Mammary epithelial cell (primary cell): ENCODE data around the gene PAM.

Experiments
- EZH2 ChIP-seq: IDR thresholded peaks from 2 replicates; pipeline ENCODE4 v1.6.1; 2012; ENCODE audit warnings: low read length, inconsistent platforms, borderline replicate concordance
- TF ChIP-seq, protein P1 (sequence below), 2 donors: IDR thresholded peaks in 1 of 2; conservative IDR thresholded peaks in 1 of 2; 2 replicates each; pipeline ENCODE4 v1.5.1; 2011 to 2012; ENCODE audit warnings: inconsistent platforms in 2 of 2, low read length in 2 of 2, mild to moderate bottlenecking in 2 of 2, control low read depth in 1 of 2, low read depth in 1 of 2; ENCODE audit not compliant: insufficient read depth in 1 of 2; ENCODE audit errors: extremely low read depth in 1 of 2

DNA sequence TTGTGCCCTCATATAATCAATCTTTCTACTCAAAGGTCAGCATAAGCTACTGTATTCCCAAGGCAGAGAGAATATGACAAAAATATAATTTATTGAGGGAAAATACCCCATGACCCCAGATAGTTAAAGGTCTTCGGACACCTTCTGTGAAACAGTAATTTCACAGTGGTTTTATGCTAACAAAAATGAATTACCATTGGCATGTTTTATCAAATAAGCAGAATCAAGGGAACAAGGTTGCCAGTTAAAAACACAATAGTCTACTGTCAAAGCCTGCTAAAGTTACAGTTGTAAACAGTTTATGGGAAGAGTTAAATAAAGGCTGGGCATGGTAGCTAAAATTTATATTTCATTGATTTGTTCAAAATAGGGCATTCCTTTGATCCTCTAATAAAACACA is 210.5 kb downstream of the PAM start:
- TF ChIP-seq, protein P1, sequence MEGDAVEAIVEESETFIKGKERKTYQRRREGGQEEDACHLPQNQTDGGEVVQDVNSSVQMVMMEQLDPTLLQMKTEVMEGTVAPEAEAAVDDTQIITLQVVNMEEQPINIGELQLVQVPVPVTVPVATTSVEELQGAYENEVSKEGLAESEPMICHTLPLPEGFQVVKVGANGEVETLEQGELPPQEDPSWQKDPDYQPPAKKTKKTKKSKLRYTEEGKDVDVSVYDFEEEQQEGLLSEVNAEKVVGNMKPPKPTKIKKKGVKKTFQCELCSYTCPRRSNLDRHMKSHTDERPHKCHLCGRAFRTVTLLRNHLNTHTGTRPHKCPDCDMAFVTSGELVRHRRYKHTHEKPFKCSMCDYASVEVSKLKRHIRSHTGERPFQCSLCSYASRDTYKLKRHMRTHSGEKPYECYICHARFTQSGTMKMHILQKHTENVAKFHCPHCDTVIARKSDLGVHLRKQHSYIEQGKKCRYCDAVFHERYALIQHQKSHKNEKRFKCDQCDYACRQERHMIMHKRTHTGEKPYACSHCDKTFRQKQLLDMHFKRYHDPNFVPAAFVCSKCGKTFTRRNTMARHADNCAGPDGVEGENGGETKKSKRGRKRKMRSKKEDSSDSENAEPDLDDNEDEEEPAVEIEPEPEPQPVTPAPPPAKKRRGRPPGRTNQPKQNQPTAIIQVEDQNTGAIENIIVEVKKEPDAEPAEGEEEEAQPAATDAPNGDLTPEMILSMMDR (conservative IDR thresholded peaks at IDR 0.05 in 1 of 2, IDR thresholded peaks at IDR 0.05 in 1 of 2; ENCODE audit: extremely low read depth in 1 of 2, insufficient read depth in 1 of 2, low read depth in 1 of 2, low read length in 2 of 2) = no peak
- no peak for TF ChIP-seq EZH2
